DND-41 (cell line): Measurements from ENCODE around the gene TXNL1.

ENCODE experiments used
- ATAC-seq: fragments of 200-7000 bp; cut with Tn5 transposase; 3 replicates; pipeline ENCODE4 v1.9.1; 2021; ENCODE audit warnings: low read depth; ENCODE audit not compliant: insufficient read depth
- DNase-seq: peaks from one replicate; pipeline ENCODE4 v3.0.0-alpha.2; 2020
- H2AFZ ChIP-seq: 2 replicates; pipeline ENCODE4 v1.6.0; 2012; ENCODE audit warnings: low read depth, low read length
- H3K27ac ChIP-seq: 2 replicates; pipeline ENCODE4 v1.5.1; 2012; ENCODE audit warnings: low read length, inconsistent platforms
- H3K27me3 ChIP-seq: fragments of 200-600 bp; sonication (generic); 2 replicates; pipeline ENCODE4 v1.6.0; 2012; ENCODE audit warnings: low read length, mild to moderate bottlenecking, inconsistent platforms; ENCODE audit not compliant: insufficient read depth, poor library complexity
- H3K36me3 ChIP-seq: 2 replicates; pipeline ENCODE4 v1.5.1; 2012; ENCODE audit warnings: low read length, inconsistent platforms; ENCODE audit not compliant: insufficient read depth
- H3K4me1 ChIP-seq: 2 replicates; pipeline ENCODE4 v1.5.1; 2012; ENCODE audit warnings: mild to moderate bottlenecking, low read length; ENCODE audit not compliant: insufficient read depth
- H3K4me2 ChIP-seq: 2 replicates; pipeline ENCODE4 v1.6.0; 2012; ENCODE audit warnings: mild to moderate bottlenecking, moderate library complexity, low read length, inconsistent platforms; ENCODE audit not compliant: insufficient read depth
- H3K4me3 ChIP-seq, 2 experiments: fragments of 200-600 bp in 1 of 2; shearing (Covaris generic) in 1 of 2; 2 replicates each; pipeline ENCODE4 v1.5.1; 2012 to 2016; ENCODE audit warnings: inconsistent platforms in 2 of 2, low read length in 2 of 2, mild to moderate bottlenecking in 2 of 2, low read depth in 1 of 2, moderate library complexity in 1 of 2
- H3K79me2 ChIP-seq: 2 replicates; pipeline ENCODE4 v1.6.0; 2012; ENCODE audit warnings: low read length, inconsistent platforms; ENCODE audit not compliant: insufficient read depth
- H3K9ac ChIP-seq: 2 replicates; pipeline ENCODE4 v1.6.0; 2012; ENCODE audit warnings: low read depth, mild to moderate bottlenecking, inconsistent platforms, low read length, moderate library complexity
- H3K9me3 ChIP-seq: 2 replicates; pipeline ENCODE4 v1.5.1; 2012; ENCODE audit warnings: low read length, moderate library complexity, mild to moderate bottlenecking, inconsistent platforms; ENCODE audit not compliant: insufficient read depth, severe bottlenecking
- H4K20me1 ChIP-seq: 2 replicates; pipeline ENCODE4 v1.6.0; 2012; ENCODE audit warnings: low read length; ENCODE audit not compliant: insufficient read depth
- EZH2 ChIP-seq: IDR thresholded peaks from 3 replicates; pipeline ENCODE4 v1.6.1; 2012; ENCODE audit warnings: borderline replicate concordance, low read depth, mild to moderate bottlenecking, moderate library complexity, low read length, inconsistent platforms; ENCODE audit not compliant: severe bottlenecking
- TF ChIP-seq, protein P1 (sequence below): IDR thresholded peaks from 2 replicates; pipeline ENCODE4 v1.5.1; 2012; ENCODE audit warnings: borderline replicate concordance, low read length, moderate library complexity, mild to moderate bottlenecking; ENCODE audit not compliant: poor library complexity, severe bottlenecking; ENCODE audit errors: extremely low read depth

Gene TXNL1

DNA sequence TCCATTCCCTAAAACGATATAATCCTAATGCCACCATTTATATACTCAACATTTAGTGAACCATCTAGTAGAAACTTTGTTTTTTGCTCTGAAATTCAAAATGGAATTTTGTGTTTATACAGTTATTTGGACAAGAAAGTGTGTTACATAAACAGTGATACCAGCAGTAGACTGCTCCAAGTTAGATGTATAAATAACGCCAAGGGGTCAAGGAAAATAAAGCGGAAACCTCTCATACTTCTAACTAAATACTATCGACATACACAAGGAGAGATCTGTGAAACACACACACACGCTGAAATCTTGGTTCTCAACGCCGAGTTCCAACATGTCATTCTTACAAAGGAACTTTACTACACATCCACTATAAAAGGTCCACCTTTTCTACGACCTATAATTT, 1.2 kb downstream of the TXNL1 start:
- DNase-seq (no peak), ATAC-seq (no peak)
- Histone ChIP-seq H3K9me3 (no peaks in the 10 kb centered on the region), H3K79me2 (peaks cover 68% of the 10 kb centered on the region), H3K4me3 (peak overlapping the region; percentile 77 to 84), H3K36me3 (peaks cover 29% of the 10 kb centered on the region), H3K4me2 (peak overlapping the region; percentile 72), H4K20me1 (peaks cover 37% of the 10 kb centered on the region), H3K4me1 (peaks cover 40% of the 10 kb centered on the region), H2AFZ (no peak overlapping the region), H3K27me3 (no peaks in the 10 kb centered on the region), H3K27ac (peak overlapping the region; percentile 91), H3K9ac (peak overlapping the region; percentile 83)
- no peak for TF ChIP-seq EZH2
- TF ChIP-seq, protein P1, sequence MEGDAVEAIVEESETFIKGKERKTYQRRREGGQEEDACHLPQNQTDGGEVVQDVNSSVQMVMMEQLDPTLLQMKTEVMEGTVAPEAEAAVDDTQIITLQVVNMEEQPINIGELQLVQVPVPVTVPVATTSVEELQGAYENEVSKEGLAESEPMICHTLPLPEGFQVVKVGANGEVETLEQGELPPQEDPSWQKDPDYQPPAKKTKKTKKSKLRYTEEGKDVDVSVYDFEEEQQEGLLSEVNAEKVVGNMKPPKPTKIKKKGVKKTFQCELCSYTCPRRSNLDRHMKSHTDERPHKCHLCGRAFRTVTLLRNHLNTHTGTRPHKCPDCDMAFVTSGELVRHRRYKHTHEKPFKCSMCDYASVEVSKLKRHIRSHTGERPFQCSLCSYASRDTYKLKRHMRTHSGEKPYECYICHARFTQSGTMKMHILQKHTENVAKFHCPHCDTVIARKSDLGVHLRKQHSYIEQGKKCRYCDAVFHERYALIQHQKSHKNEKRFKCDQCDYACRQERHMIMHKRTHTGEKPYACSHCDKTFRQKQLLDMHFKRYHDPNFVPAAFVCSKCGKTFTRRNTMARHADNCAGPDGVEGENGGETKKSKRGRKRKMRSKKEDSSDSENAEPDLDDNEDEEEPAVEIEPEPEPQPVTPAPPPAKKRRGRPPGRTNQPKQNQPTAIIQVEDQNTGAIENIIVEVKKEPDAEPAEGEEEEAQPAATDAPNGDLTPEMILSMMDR = no peak

DNA sequence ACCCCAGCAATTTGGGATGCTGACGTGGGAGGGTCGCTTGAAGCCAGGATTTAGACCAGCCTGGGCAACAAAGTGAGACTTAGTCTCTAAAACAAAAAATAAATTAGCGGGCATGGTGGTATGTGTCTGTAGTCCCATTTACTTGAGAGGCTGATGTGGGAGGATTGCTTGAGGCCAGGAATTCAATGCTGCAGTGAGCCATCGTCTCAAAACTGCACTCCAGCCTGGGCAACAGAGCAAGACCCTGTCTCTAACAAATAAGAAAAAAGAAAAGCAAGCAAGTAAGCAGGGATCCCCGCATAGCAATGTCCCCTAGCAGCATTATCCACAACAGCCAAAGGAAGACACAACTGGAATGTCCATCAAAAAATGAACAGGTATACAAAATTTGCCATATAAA, 3.4 kb downstream of the TXNL1 start:
- Histone ChIP-seq H3K79me2 (peaks cover 90% of the 10 kb centered on the region), H4K20me1 (peaks cover 53% of the 10 kb centered on the region), H2AFZ (no peak overlapping the region), H3K27me3 (no peaks in the 10 kb centered on the region), H3K4me3 (peak overlapping the region in 1 of 2 experiments; percentile 84; a peak in 1 of 4 replicates), H3K27ac (no peak overlapping the region), H3K4me1 (peaks cover 40% of the 10 kb centered on the region), H3K36me3 (peaks cover 39% of the 10 kb centered on the region), H3K9me3 (no peaks in the 10 kb centered on the region), H3K9ac (no peak overlapping the region), H3K4me2 (peak overlapping the region; percentile 72; the same call in 1 of the 2 replicates)
- no peak for ATAC-seq
- DNase-seq = no peak
- TF ChIP-seq EZH2 = no peak
- TF ChIP-seq, protein P1 = no peak

GRCh38 chr18:56632070-56633022, 6.0 kb downstream of the TXNL1 start:
- DNase-seq (no peak), ATAC-seq (no peak)
- Histone ChIP-seq H3K27ac (no peak overlapping the region), H3K4me1 (peaks cover 33% of the 10 kb centered on the region), H3K4me3 (no peak overlapping the region), H3K4me2 (no peak overlapping the region), H3K9ac (no peak overlapping the region), H3K27me3 (no peaks in the 10 kb centered on the region), H2AFZ (no peak overlapping the region), H3K36me3 (peaks cover 43% of the 10 kb centered on the region), H3K9me3 (no peaks in the 10 kb centered on the region), H4K20me1 (peaks cover 71% of the 10 kb centered on the region), H3K79me2 (peaks cover 100% of the 10 kb centered on the region)
- TF ChIP-seq, protein P1 = no peak
- no peak for TF ChIP-seq EZH2
